Activated CD4-positive, alpha-beta T cell treated with anti-CD3 and anti-CD28 coated beads for 1 hour (primary cell): ENCODE data around the gene RAE1.
"Not testable (repeated sequence)": the region's sequence is repeated elsewhere in the genome, so short reads cannot be mapped to it uniquely, and the experiment has no call there.

Source experiments
- DNase-seq: peaks from one replicate; pipeline ENCODE4 v3.0.0-alpha.2; 2020

The RAE1 gene

GRCh38 chr20:57327820-57328219 is 23.2 kb upstream of the RAE1 start:
- DNase-seq: no peak

DNA sequence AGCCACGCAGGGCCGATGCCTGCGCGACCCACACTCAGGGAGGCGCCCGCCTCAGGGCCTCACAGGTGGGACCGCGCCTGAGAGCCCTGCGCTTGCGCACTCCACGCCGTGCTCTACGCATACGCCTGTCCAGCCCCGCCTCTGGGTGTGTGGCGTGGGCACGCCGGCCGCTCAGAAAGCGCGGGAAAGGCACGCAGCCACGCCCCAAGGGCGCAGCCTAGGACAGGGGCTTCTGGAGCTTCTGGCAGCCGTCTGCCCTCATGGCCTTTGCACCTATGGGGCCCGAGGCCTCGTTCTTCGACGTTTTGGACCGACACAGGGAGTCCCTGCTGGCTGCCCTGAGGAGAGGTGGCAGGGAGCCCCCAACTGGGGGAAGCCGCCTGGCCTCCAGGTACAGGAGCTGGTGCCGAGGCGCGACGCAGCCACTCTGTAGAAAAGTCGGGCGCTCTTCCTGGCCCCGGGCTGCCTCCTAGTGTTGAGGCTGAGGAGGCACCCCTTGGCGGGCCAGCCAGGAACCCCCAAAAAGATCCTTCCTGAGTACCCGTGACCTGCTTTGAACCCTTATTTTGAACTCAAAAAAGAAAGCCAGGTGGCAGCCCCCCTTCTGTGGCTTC is 21.3 kb upstream of the RAE1 start, which contains the start of gene SPO11:
SPO11 (plus strand) TSS at position 196 of the 614 bp plus-strand sequence; CDS start at position 261, 65 bp downstream.
- DNase-seq: no peak

DNA sequence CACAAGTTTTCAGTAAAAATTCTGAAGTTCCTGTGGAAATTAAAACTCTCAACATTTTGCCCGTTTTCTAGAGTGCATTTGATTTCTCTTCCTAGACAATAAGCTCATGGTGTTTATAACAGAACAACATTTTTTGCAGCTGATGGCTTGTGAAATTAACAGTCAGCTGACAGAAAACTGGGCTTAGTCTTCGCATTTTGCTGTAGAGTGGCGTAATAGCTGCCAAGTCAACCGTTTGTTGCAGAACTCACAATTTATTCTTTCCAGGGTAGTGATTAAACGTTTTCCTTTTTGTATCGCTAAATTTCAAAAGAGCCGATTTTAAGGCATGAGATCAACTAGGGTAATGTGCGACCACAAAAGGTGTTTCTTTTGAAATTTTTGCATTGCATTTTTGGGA is 20.1 kb upstream of the RAE1 start:
- no peak for DNase-seq

DNA sequence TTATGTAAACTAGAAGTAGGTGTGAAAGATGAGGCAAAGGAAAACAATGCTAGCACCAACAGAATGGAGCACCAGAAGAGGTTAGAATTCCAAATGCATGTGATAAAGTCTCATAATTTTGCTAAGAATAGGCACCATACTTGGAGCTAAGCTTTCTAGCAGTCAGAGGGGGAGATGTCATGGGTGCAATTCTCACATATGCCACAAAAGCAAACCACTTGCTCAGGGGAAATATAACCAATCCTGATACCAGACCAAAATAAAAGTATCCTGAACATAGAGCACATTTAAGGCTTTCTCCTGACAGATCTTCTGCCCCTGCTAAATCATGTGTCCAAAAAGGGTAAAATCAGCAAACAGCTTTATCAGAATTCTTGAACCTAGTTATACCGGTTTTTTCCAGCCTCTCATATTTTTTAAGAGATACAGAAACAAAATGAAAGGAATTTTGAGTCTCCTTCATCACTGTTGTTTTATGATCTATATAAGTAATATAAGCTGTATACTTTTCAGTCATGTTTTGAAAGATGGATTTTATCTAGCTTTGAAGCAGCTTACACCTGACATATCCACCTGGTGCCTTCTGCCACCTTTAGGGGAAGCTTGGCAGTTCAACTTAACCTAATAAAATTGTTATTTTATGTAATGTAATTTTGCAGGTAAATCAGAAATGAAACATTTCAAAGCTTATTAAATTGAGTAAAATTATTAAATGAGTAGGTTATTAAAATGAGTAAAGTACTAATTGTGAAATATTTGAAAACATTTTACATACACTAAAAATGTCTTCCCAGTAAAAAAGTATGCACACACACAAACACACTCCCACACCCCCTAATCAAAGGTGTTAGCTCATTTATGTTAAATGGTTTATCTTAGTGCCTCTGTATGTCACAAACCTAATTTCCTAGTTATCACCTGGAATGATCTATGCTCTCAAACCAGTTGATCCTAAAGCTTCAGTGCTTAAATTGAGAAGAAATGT is 18.7 kb upstream of the RAE1 start:
- no peak for DNase-seq

GRCh38 chr20:57335392-57335791 is 15.7 kb upstream of the RAE1 start:
- DNase-seq: no peak

DNA sequence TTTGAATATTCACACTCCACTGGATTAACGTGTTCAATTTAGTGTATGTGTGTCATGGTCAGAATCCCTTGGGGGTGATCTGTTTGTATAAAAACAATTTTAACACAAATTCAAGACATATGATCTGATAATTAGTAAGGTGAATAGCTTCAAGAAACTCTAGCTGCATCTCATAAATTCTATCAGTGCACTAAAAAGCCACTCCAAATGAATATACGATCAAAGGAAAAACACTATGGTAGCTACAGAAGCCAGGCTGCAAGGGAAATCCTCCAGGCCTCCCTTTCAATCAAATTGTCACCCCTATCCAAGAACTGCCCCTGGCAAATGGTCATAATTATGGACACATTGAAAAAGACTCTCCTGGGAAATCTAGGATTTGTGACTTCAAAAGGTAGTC is 9.4 kb upstream of the RAE1 start:
- no peak for DNase-seq

- no peak for DNase-seq
Observed at GRCh38 chr20:57342829-57343228, 8.2 kb upstream of the RAE1 start.

DNA sequence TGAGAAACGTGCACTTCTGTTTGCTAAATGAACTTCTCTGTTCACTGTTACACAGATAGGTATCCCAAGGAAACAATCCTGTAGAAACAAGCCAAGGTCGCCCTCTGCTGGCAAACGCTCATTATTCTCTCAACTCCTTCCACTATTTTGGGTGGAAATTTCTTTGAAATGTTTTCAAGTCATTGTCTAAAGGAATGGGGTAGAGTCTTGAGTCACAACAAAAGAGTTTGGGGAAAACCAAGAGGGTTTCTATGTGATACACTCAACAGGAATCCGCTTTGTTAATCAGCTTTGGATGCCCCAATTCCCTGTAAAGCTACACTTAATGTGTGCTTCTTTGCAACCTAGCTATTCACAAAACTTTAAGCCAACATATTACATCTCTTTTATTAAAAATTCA is 4.6 kb upstream of the RAE1 start:
- peak; percentile 41 for DNase-seq

- no peak for DNase-seq
Observed at GRCh38 chr20:57347393-57347792, 3.7 kb upstream of the RAE1 start.

DNA sequence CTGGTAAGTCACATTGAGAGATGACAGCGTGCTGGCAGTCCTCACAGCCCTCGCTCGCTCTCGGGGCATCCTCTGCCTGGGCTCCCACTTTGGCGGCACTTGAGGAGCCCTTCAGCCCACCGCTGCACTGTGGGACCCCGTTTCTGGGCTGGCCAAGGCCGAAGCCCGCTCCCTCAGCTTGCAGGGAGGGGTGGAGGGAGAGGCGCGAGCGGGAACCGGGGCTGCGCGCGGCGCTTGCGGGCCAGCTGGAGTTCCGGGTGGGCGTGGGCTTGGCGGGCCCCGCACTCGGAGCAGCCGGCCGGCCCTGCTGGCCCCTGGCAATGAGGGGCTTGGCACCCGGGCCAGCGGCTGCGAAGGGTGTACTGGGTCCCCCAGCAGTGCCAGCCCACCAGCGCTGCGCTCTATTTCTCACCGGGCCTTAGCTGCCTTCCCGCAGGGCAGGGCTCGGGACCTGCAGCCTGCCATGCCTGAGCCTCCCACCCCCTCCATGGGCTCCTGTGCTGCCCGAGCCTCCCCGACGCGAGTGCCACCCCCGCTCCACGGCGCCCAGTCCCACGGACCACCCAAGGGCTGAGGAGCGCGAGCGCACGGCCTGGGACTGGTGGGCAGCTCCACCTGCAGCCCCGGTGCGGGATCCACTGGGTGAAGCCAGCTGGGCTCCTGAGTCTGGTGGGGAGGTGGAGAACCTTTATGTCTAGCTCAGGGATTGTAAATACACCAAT is 2.7 kb upstream of the RAE1 start:
- not testable (repeated sequence) for DNase-seq

DNA sequence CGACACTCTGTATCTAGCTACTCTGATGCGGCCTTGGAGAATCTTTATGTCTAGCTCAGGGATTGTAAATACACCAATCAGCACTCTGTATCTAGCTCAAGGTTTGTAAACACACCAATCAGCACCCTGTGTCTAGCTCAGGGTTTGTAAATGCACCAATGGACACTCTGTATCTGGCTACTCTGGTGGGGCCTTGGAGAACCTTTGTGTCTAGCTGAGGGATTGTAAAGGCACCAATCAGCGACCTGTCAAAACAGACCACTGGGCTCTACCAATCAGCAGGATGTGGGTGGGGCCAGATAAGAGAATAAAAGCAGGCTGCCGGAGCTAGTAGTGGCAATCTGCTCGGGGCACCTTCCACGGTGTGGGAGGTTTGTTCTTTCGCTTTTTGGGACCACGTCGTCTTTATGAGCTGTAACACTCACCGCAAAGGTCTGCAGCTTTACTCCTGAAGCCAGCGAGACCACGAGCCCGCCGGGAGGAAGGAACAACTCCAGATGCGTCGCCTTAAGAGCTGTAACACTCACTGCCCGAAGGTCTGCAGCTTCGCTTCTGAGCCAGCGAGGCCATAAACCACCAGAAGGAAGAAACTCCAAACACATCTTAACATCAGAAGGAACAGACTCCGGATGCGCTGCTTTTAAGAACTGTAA is 2.0 kb upstream of the RAE1 start:
- DNase-seq: not testable (repeated sequence)

GRCh38 chr20:57350081-57350710 is 859 bp upstream of the RAE1 start:
- no peak for DNase-seq

- not testable (repeated sequence) for DNase-seq
Observed at GRCh38 chr20:57350726-57351041, 371 bp upstream of the RAE1 start.

DNA sequence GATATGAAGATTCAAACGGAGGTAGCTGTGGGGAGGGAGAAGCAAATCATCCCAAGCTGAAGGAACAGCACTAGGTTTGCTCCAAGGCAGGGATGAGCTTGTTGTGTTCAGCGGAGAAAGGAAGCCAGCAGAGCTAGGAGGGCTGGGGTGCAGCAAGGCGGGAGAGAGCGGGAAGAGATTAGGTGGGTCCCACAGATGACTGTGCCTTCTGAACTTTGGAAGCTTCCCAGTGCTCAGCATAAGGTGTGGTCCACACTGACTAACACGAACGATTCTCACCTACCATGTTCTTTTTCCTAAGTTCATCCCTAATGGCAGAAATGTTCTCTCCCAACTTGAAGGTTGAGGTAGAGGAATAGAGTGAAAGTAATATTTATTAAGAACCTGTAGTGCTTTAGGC is 1.2 kb downstream of the RAE1 start:
- DNase-seq: no peak

GRCh38 chr20:57353351-57353750 is 2.3 kb downstream of the RAE1 start:
- DNase-seq: no peak

DNA sequence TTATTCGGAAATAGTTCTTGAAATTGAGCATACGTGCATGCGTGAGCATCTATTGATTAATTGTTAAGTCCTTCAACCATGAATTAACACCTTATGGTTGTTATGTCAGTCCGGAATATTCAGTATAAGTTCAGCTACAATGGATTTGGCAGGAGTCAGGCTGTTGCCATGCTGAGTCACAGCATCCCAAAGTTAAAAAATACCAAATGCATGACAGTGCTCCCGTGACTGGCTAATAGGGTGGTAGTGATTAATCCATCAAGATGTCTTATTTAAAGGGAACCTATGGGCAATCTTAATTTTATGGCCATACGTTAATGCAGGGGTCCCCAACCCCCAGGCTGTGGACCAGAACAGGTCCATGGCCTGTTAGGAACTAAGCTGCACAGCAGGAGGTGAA is 10.5 kb downstream of the RAE1 start:
- no peak for DNase-seq

DNA sequence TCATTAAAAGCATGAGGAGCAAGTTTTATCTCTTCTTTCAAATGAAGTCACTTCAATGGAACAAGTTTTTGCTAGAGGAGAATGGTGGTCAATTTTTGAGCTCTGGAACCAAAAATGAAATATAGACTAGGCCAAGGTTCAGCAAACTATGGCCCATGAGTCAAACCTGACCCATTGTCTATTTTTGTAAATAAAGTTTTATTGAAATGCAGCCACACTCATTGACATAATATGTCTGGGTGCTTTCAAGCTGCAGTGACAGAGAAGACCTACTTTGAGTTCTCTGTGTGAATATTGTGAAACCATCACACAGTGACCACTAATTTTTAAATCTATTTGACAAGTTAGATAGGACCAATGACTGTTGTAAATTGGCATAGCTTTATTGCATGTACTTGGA is 13.4 kb downstream of the RAE1 start:
- no peak for DNase-seq

DNA sequence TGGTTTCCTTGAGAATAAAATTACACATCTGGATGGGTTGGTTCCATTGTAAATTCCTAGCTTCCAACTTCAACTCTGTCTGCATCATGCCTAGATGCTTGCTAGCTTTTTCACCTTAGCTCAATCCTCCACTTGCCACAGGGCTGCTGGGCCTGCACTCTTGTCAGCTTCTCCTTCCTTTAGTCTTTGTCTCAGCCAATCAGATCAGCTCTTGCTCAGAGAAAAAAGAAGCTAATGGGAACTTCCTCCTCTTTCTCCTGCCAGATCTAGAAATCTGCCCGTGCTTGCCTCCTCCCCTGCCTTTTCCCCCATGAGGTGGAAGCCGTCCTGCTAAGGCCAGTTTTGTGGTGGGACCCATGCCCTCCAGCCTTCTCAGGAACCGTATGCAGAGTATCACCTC is 18.5 kb downstream of the RAE1 start:
- DNase-seq: no peak

DNA sequence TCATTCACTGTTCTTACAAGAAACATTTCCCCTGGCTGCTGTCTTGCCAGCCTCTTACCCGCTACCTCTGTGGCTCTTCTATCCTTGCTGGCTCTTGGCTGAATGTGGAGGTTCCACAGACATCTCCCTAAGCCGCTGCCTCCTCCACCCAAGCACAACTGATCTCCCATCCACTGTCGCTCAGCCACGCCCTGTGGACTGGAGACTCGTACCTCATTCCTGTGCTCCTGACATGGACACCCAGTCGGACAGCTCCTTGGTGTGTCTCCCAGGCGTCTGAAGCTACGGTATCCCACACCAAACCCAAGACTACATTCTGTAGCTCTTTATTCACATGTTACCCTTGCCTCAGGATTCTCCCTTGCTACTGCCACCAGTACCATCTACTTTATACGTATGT is 19.3 kb downstream of the RAE1 start:
- DNase-seq: no peak

- DNase-seq: no peak
Observed at GRCh38 chr20:57371363-57371762, 20.3 kb downstream of the RAE1 start.

DNA sequence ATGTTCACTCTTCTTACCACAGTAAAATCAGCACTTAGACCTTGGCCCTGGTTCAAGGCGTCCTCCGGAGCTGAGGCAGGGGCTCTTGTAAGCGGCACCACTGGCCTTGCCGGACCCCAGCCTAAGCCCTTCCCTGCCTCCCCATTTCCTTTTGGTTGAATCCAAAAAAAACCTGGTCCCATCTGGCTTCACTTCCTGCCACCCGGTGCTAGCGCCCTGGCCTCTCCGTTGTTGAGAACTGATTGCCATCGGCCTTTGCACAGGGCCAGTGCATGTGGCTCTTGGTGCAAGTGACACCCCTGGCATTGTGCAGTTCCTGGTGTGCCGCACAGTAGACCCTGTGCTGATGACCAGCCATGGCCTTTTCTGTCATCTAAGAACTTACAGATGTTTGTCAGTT is 21.1 kb downstream of the RAE1 start:
- no peak for DNase-seq

DNA sequence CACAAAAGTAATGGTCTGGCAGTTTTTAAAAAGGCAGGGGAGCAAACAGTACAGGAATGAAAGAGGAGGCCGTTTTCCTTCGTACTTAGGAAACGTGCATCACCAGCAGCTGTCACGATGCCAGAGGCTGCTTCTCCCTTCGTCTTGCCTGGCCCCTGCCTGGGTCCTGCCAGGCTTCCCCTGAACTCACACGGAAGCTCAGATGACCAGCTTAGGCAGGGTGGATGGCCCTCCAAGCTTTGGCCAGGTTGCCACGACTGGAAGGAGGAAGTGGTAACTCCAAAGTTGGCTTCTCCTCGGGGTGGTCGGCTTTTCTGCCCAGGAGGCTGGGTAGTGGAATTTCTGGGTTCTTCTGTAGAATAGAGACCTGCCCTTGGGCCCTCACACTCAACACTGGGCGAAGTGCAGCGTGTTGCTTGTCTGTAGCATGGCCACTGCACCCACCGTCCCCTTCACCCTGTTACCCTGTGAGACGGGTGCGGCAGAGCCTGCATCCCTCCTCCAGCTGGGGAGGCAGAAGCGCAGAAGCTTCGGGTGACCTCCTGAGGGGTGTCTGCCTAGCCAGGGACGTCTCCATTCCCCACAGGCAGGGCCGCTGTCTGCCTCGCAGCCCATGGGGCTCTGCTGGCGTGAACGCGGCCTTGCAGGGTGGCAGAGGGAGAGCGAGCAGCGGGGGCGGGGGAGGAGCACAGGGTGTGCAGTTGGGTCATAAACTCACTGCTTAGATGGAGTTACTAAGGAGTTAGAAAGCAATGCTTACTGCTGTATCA is 21.7 kb downstream of the RAE1 start:
- DNase-seq: no peak
